ENCODE results near the gene MAGEB4.
"Not testable (repeated sequence)": the region's sequence is repeated elsewhere in the genome, so short reads cannot be mapped to it uniquely, and the experiment has no call there.

MAGEB4 gene

GRCh38 chrX:30241724-30242415 lies at the start of gene MAGEB4:
Gene MAGEB4 (plus strand): TSS chrX:30242000. CDS start chrX:30242136, 136 bp downstream.
- DNase-seq: no peak

DNA sequence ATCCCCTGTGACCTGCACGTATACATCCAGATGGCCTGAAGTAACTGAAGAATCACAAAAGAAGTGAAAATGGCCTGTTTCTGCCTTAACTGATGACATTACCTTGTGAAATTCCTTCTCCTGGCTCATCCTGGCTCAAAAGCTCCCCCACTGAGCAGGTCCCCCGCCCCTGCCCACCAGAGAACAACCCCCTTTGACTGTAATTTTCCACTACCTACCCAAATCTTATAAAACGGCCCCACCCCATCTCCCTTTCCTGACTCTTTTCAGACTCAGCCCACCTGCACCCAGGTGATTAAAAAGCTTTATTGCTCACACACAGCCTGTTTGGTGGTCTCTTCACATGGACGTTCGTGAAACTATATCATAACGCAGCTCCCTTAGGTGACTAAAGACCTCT lies 47.9 kb upstream of the MAGEB4 start:
- not testable (repeated sequence) for DNase-seq

- no peak for DNase-seq
Observed at GRCh38 chrX:30196322-30196721, 45.5 kb upstream of the MAGEB4 start.

DNA sequence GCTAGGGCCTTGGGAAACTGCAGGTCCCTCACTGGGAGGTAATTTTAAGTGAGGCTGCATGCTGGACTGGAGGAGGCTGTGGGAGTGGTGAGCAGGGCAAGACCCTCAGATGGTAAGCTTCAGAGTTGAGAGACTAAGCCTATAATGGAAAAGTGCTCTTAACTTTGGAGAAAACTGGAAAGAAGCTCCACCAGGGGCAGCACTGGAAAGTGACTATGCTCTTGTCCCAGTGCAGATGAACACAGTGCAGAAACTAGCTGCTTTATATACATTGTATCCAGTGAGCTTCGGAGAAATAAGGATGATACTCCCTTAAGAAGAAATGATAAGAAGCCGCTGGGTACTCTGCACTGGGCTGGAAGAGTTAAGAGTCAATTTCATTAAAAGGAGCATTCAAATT lies 29.6 kb upstream of the MAGEB4 start:
- no peak for DNase-seq

DNA sequence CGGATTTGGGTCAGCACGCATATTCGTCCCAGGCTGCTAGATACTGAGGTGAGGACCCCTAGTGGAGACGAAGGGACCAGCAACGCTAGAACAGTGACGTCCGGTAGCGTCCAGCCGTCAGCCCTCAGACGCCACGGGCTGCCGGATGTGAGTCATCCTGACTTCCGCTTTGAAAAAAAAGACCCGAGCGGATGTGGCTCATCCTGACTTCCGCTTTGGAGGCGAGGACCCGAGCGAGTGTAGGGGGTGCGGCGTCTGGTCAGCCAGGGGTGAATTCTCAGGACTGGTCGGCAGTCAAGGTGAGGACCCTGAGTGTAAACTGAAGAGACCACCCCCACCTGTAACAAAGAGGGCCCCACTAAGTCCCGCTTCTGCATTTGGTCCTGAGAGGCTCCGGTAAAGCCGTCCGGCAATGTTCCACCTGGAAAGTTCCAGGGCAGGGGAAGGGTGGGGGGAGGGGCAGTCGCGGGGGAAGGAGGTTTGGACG lies 26.4 kb upstream of the MAGEB4 start, which contains the start of gene MAGEB2:
TSS of gene MAGEB2 (plus strand) at position 207 of the 487 bp plus-strand sequence. CDS start 3,018 bp downstream, outside the sequence.
- no peak for DNase-seq

DNA sequence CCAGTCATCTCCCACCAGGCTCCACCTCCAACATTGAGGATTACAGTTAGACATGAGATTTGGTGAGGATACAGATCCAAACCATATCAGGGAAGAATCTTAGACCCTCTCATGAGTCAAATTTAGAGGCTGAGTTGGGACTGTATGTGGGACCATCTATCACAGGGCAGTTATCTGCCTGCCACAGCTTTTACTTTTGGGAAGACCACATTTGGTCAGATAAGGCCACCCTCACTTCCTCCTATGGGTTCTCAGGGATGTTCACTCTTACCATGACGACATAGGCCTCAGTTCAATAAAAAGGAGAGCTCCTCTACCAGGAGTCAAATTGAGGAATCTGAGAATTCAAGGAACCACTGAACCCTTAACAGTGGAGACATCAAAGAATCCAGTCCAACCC lies 24.3 kb upstream of the MAGEB4 start:
- DNase-seq: no peak

GRCh38 chrX:30219372-30219771 lies 22.4 kb upstream of the MAGEB4 start:
- DNase-seq: no peak

- DNase-seq: no peak
Observed at GRCh38 chrX:30220661-30221060, 21.1 kb upstream of the MAGEB4 start.

- DNase-seq: no peak
Observed at GRCh38 chrX:30224536-30224935, 17.3 kb upstream of the MAGEB4 start.

GRCh38 chrX:30228526-30228925 lies 13.3 kb upstream of the MAGEB4 start:
- DNase-seq: no peak

- DNase-seq: no peak
Observed at GRCh38 chrX:30230395-30230794, 11.4 kb upstream of the MAGEB4 start, which contains the start of gene MAGEB3. Gene MAGEB3 (plus strand): TSS chrX:30230657. CDS start chrX:30235925, 5,268 bp downstream.

DNA sequence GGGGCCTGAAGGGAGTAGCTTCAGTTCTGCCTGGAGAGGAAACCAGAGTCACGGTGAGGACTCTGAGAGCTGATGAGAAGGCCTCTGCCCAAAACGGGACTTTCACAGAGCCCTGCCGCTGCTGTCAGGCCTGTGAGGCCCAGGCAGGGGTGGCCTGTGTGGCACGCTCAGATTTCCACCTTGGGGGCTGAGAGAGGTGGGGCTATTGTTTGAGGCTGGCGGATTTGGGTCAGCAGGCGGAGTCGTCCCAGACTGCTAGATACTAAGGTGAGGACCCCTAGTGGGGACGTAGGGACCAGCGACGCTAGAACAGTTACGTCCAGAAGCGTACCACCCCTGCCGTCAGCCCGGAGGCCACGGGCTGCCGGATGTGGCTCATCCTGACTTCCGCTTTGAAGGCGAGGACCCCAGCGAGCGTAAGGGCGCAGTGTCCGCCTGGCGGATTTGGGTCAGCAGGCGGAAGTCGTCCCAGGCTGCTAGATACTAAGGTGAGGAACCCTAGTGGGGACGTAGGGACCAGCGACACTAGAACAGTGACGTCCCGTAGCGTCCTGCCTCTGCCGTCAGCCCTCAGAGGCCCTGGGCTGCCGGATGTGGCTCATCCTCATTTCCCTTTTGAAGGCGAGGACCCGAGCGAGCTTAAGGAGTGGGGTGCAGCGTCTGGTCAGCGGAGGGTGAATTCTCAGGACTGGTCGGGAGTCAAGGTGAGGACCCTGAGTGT lies 5.1 kb downstream of the MAGEB4 start, which contains the start of gene MAGEB1:
TSS of gene MAGEB1 (plus strand) at position 378 of the 721 bp plus-strand sequence. CDS start 3,348 bp downstream, outside the sequence.
- DNase-seq: no peak

GRCh38 chrX:30248854-30249253 lies 7.1 kb downstream of the MAGEB4 start:
- no peak for DNase-seq

DNA sequence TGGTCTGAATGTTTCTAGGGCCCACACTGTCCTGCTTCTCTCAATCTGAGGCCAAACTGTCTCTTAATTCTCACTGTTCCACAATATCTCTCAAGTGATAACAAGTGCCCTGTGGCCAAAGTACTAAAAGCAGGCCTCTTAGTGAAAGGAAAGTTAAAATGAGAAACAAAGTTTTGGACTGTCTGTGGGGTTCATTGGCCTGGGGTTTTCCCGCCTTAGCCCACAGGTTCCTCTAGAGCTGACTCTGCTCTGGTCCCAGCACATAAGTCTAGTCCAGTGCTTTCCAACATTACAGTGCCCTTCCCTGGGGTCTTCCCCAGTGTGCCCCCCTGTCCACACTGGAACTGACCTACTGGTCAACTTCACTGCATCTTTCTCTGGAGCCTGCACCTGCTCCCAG lies 11.5 kb downstream of the MAGEB4 start:
- no peak for DNase-seq

- DNase-seq: no peak
Observed at GRCh38 chrX:30259927-30260326, 18.1 kb downstream of the MAGEB4 start.

DNA sequence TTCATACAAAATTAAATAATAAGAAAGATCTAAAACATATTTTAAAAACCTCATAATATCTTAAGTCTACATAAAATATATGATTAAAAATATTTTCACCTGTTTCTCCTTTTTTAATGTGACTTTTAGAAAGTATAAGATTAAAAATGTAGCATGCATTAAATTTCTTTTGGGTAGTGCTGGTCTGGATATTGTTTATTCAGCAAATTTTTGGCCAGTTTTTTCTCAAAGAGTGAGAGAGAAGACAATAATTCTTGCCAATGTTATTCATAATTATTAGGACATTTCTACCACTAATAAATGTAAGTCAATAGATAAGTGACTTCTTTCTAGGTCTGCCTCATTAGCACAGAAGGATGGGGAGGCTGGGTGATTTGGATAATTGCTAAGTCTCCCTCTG lies 19.2 kb downstream of the MAGEB4 start:
- no peak for DNase-seq

GRCh38 chrX:30262763-30263162 lies 21.0 kb downstream of the MAGEB4 start:
- no peak for DNase-seq

DNA sequence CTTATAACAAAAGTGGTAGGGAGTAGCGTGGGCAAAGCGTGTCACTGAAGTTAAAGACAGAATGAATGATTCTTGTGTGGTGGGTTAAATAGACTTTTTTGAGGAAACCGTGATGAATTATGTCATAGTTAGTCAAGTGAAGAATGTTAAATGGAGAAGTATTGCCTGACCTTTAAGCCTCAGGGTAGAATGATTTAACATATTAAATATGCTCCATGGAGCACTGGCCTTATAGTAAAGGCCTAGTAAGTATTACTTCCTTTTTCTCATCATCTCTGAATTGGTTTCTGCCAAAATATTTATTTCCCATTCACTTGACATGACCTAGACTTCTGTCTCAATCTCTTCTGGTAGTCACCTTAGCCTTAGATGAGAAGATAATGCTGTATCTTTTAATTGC lies 28.8 kb downstream of the MAGEB4 start:
- no peak for DNase-seq

- no peak for DNase-seq
Observed at GRCh38 chrX:30275498-30275897, 33.7 kb downstream of the MAGEB4 start.

DNA sequence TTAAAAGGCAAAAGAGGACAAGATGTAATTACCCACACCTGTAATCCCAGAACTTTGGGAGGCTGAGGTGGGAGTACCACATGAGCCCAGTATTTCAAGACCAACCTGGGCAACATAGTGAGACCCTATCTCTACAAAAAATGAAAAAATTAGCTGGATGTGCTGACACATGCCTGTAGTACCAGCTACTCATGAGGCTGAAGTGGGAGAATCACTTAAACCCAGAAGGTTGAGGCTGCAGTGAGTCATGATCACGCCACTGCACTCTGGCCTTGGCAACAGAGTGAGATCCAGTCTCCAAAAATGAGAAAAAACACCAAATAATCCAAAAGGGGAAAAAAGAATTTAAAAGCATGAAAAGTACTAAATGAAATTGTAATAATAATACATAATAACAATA lies 36.6 kb downstream of the MAGEB4 start:
- no peak for DNase-seq

GRCh38 chrX:30280428-30280827 lies 38.6 kb downstream of the MAGEB4 start:
- no peak for DNase-seq

GRCh38 chrX:30282527-30282926 lies 40.7 kb downstream of the MAGEB4 start:
- DNase-seq: no peak

DNA sequence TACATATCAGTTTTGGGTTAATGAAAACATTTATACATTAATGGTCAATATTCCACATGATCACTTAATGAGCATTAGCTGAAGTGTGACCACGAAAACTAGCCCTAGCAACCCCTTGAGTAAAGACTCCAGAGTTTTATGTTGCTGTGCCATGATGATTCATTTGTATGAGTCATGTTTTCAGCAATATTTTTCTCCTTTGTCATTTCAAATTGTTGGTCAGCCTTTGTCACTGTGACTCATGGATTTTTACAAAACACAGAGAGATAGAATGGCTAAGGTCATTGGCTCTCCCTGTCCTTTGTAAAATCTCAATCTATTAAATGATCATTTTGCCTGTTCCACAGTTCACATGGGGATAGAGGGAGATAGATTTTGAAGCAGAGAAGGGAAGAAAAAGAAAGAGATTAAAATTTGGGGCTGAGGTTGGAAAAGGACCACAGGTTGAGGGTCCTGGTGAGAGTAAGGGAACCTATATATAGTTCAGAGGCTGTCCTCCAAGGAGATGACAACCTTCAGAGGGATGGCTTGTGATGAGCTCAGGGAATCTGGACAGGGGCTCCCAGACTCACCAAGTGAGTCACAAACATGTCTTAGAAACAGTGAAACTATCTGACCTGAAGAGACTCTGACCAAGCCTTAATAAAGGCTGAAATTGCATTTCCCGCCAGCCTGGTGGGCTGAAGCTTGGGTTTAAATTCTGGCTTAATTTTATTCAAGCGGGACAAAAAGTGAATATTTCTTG lies 41.8 kb downstream of the MAGEB4 start:
- DNase-seq: no peak

Measured in NCI-H526 treated with DMSO at 0.1 percent for 48 hours (cell line).